Mucosa of descending colon (tissue), 3 donors: ENCODE results near the gene PDE9A. TPM values are rescaled to one million over a fixed set of nuclear protein-coding genes. Genes with fewer than 3 reads are reported as not detected.

ENCODE experiments used
- ATAC-seq: fragments of 200-7000 bp; cut with Tn5 transposase; one replicate; pipeline ENCODE4 v1.9.1; 2020; ENCODE audit warnings: mild to moderate bottlenecking, moderate library complexity
- DNase-seq, 3 donors: peaks; one replicate each; pipeline ENCODE4 v3.0.0-alpha.2; 2020
- H3K36me3 ChIP-seq: fragments of 200-600 bp; one replicate; pipeline ENCODE4 v1.8.0; 2021; ENCODE audit warnings: low read depth, mild to moderate bottlenecking
- H3K4me1 ChIP-seq: fragments of 200-600 bp; one replicate; pipeline ENCODE4 v1.8.0; 2021; ENCODE audit warnings: low read depth, mild to moderate bottlenecking
- H3K4me3 ChIP-seq: fragments of 200-600 bp; one replicate; pipeline ENCODE4 v1.8.0; 2021; ENCODE audit warnings: mild to moderate bottlenecking
- H3K9me3 ChIP-seq: fragments of 200-600 bp; one replicate; pipeline ENCODE4 v1.8.0; 2021; ENCODE audit warnings: mild to moderate bottlenecking
- CTCF ChIP-seq: fragments of 200-600 bp; IDR thresholded peaks from one replicate; pipeline ENCODE4 v1.8.0; 2022; ENCODE audit warnings: antibody characterized with exemption, mild to moderate bottlenecking
- intact Hi-C, 2 donors: fragments of 100-400 bp; cut with DNase I in 1 of 2; cut with micrococcal nuclease in 1 of 2; formaldehyde crosslinking; loops; one replicate each; pipeline versions ENCODE4 v1.11.0 to v1.11.1; 2022; cut with DNase I, micrococcal nuclease
- total RNA-seq, 3 donors: library from RNA; stranded (reverse); fragmentation: NEBNext Ultra II Directional in 2 of 3; extraction: Animal tissue kit (Norgen Biotek cat#: 25700) in 2 of 3; gene quantifications; one replicate each; pipeline versions ENCODE4 v1.2.1 to v1.2.4, GENCODE V29; 2021 to 2023
- donor health status: DM: no; HTN: no; CAD: no; lungs with moderate emphysema.
- donor health status: DM: no; HTN: no; CAD: no.
- donor health status: DM: no; HTN: yes; CAD: no.

PDE9A gene
- total RNA-seq, 3 donors from 2014 or later = 98.4 to 200 (median 167) TPM

- Histone ChIP-seq H3K4me3 (peak overlapping the region; percentile 51), H3K36me3 (no peaks in the 10 kb centered on the region), H3K4me1 (peaks cover 24% of the 10 kb centered on the region), H3K9me3 (no peaks in the 10 kb centered on the region)
- intact Hi-C loops = loop anchor here in 1 of 2 donors (10.0 kb wide), 1 partner anchor 160 kb away; no protein-coding TSS in a partner anchor
- TF ChIP-seq CTCF = no peak
- peak; percentile 40 to 57 (median 49) for DNase-seq
- ATAC-seq = peak; percentile 41
These were observed 925 bp downstream of the PDE9A start for GRCh38 chr21:42654179-42654912.

- peak; percentile 42 to 68 (median 64) for DNase-seq
- intact Hi-C loops = loop anchor here in 1 of 2 donors (10.0 kb wide), 1 partner anchor 160 kb away; no protein-coding TSS in a partner anchor
- Histone ChIP-seq H3K9me3 (no peaks in the 10 kb centered on the region), H3K4me1 (peaks cover 24% of the 10 kb centered on the region), H3K4me3 (no peak overlapping the region), H3K36me3 (no peaks in the 10 kb centered on the region)
- ATAC-seq = peak; percentile 67
- TF ChIP-seq CTCF = no peak
These were observed 1.7 kb downstream of the PDE9A start for GRCh38 chr21:42654913-42655795.

DNA sequence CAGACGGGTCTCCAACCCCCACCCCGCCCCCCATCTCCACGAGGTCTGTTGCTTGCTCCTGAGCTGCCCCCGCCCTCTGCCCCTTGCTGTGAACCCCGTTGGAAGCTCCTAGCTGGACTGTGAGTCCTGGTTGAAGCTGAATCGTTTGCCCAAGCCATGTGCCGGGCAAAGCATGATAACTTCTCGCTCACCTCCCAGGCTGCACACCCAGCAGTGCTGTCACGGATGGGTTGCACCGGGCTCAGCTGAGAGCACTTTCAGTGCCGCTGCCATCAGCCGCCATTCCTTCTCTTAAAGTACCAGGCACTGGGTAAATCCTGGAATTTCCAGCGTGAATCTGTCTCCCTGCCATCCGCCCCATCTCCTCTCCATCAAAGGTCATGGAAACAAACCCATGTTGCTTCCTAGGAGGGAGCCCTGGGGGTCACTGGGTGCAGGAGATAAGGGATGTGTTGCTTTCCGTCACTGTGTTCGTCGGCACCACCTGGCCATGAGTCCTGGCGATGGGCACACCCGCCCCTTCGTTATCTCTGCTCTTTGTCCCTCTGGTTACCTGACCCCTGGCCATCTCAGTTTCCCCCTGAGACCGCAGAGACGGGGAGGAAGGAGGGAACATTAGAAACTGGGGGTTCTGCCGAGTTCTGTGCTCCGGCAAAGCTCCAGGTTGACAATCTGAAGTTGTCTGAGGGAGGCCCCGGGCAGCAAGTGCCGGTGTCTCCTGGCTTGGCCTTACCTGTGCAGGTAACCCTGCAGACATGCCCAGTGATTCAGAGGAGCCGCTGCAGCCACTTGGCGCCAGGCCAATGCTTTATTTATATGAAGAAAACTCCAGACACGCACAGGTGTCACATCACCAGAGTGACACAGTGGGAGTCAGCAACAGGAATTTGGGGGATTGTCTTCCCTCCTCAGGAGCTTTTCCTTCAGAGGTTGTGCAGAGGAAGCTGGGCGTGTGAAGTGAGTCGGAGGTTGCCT, 2.7 kb downstream of the PDE9A start:
- peak; percentile 28 for ATAC-seq
- H3K36me3 ChIP-seq = no peaks in the 10 kb centered on the region
- H3K4me1 ChIP-seq = peaks cover 24% of the 10 kb centered on the region
- DNase-seq = peak; percentile 56 to 78 (median 67)
- no peak for TF ChIP-seq CTCF
- no peak overlapping the region for H3K4me3 ChIP-seq
- intact Hi-C loops = loop anchor here in 1 of 2 donors (10.0 kb wide), 1 partner anchor 159 kb away; no protein-coding TSS in a partner anchor
- H3K9me3 ChIP-seq = no peaks in the 10 kb centered on the region

DNA sequence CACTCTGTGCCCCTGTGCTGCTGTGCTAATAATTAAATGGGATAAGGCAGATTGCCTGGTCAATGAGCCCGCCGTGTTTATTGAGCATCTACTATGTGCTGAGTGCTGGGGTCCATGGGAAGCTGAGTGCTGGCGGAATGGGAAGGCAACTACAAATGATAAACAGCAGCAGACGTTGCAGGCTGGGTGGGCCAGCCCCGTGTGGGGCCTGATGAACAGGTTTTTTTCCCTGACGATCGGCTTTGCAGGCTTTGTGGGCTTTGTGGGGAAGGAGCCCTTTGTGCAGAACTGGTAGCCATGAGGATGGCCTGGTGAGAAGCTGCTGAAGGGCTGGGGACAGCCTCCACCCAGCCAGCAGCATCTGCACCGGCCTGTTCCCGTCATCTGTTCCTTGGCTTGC, 3.5 kb downstream of the PDE9A start:
- intact Hi-C loops = loop anchor here in 1 of 2 donors (10.0 kb wide), 1 partner anchor 158 kb away; no protein-coding TSS in a partner anchor
- peaks cover 24% of the 10 kb centered on the region for H3K4me1 ChIP-seq
- no peak for ATAC-seq
- TF ChIP-seq CTCF = no peak
- no peak overlapping the region for H3K4me3 ChIP-seq
- H3K9me3 ChIP-seq = no peaks in the 10 kb centered on the region
- peak in 1 of 3 donors; percentile 25 for DNase-seq
- H3K36me3 ChIP-seq = no peaks in the 10 kb centered on the region
